GM18499 (cell line): ENCODE measurements around the gene FAM110D.

ENCODE experiments used
- ATAC-seq: cut with Tn5 transposase; IDR thresholded peaks from one replicate; pipeline ENCODE4 v1.9.1; 2021; ENCODE audit warnings: moderate number of reproducible peaks; ENCODE audit not compliant: insufficient read depth, unreplicated experiment

FAM110D gene

DNA sequence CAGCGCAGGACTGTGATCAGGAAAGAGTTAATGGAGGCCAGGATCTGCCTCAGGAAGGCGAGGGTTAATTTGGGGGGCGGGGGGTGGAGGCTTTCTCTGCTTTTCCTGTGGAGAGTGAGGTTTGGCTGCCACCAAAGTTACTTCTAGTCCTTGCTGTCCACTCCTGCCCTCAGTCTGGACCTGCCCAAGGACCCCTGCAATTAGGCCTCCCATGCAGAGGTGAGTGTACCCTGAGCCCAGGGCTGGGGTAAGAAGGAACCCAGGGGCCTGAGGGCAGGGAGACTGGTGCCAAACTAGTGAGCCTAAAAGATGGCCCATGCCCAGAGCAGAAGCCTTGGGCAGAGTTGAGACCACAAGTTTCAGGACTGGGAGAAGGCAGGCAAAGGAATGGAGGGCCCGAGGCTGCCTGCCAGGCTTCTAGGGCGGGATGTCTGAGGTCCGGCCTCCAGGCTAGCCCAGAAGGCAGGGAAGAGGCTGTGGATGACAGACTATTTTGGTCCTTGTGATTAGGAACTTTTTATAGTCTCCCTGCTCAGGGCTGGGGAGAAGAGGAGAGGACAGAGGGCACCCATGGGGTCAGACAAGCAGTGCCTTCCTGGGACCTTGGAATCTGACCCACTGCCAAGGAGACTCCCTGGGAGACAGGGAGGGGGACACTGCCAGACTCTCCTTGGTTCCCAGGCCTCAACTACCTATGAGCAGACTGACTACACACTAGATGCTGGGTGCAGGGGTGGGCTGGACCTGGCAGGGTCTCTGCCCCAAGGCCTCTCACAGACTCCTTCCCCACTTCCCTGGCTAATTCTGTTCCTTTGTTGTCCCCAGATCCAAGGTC, at the start of gene FAM110D:
FAM110D (plus strand) TSS at position 172 of the 835 bp plus-strand sequence. CDS start 2,213 bp downstream, outside the sequence.
- no peak for ATAC-seq

DNA sequence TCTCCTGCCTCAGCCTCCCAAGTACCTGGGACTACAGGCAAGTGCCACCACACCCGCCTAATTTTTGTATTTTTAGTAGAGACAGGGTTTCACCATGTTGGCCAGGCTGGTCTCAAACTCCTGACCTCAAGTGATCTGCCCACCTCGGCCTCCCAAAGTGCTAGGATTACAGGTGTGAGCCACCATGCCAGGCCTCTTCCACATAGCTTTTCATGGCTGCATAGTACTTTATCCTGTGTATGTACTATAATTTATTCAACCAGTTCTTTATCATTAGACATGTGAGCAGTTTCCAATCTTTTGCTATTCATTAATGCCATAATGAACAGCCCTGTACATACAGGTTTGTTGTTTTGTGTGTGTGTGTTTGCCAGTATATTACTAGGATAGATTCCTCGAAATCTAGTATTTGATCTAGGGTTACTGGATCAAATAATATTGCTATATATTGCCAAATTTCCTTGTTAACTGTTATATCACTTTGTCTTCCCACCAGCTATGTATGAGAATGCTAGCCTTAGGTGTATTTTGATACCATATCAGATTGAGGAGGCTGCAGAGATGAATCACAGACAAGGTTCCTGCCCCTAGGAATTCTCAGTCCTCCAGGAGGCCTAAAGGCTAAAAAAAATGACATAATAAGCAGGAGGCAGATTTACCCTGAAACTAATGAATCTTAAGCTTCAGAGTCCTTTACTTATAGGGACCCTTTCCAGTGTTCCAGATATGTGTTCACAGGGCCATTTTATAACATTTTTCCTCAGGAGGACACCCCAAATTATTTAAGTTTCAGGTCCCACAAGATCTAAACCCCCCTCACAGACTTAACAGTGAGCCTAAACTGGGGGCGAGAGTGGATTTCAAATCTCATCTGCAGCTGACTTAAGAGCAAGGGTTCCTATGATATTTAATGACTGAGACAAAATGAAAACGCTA, 49.4 kb upstream of the FAM110D start:
- no peak for ATAC-seq

DNA sequence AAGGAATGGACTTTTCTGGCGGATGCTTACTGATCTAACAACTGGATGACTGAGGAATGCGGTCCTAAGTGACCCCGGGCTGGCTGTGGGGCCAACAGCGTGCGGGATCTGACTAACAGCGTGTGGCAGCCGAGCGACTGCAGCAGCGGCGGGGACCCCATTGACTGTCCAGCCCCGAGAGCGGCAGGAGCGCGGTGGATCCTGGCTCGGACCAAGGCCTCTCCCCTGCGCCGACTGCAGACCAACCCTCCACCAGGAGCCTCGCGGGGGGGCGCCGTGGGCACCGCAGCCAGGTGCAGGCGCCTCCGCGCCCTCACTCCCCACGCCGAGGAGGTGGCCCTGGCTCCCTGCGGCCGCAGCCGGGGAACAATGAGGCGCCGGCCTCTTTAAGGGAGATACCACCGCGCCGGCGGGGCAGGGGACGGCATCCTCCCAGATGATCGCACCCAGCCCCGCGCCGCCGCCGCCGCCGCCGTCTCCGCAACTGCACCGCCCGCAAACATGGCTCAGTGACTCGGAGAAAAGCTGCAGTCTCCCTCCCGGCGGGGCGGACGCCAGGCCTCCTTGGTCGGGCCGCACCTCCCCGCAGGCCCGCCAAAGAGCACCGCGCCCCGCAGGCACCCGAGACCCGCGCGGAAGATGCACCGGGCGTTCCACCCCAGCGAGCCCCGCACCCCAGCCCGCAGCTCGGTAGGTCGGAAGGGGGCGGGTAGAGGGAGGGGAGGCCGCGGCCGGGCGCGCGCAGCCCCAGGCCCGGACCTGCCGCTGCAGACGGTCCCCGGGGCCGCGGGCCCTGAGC, 47.9 kb upstream of the FAM110D start:
- ATAC-seq, result no peak

DNA sequence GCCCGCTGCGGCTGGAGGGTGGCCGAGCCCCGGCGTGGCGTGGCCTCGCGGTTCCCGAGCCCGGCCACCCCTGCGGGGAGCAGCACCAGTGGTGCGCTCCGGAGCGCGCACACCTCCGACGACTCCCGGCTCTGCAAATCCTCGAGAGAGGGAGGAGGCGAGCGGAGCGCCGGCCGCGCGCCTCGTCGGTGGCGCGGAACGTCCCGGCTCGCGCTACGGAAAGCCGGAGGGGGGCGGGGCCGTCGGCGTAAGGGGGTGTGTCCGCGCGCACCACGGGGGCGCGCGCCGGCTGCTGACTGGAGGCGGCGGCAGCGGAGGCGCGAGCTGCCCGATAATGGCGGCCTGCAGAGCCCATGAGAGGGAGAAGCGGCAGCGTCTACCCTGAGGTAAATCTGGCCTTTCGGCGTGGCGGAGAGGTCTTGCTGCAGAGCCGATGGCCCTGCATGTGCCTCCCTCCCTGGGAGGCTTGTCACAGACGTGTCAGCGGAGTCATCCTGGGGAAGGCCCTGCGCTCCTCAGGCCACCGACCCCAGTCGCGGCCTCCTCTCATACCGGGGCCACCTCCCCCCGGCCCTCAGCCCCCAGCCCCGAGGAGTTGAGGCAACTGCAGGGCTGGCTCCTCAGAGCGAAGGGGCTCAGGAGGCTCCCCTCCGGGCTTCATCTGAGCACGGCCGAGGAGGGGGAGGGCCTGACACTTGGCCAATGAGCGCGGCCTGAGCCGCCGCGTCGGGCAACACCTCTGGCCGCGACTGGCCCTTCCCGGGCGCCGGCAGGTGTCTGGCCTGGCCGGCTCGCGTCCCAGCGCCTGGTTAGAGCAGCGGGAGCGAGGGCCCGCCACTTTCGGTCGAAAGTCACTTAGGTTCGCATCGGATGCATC, 47.1 kb upstream of the FAM110D start, which contains the start of gene PDIK1L:
PDIK1L (plus strand) TSS at position 295 of the 877 bp plus-strand sequence. CDS start 2,485 bp downstream, outside the sequence.
- no peak for ATAC-seq

DNA sequence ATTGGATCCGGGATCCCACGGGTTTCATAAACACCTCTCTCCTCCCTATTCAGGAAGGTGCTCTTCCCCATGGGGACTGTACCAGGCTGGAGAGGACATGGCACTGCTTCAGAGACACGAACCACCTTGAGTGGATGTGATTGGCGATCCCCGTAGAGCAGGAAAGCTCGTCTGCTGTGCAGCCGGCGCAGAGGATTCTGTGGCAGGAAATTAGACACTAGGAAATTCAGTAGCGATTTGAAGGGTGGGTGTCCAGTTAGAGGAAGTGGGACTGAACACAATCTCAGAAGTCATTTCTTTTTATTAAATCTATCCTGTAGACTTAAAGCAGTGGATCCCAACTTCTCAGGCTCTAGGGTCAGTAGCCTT, 46.5 kb upstream of the FAM110D start:
- no peak for ATAC-seq

DNA sequence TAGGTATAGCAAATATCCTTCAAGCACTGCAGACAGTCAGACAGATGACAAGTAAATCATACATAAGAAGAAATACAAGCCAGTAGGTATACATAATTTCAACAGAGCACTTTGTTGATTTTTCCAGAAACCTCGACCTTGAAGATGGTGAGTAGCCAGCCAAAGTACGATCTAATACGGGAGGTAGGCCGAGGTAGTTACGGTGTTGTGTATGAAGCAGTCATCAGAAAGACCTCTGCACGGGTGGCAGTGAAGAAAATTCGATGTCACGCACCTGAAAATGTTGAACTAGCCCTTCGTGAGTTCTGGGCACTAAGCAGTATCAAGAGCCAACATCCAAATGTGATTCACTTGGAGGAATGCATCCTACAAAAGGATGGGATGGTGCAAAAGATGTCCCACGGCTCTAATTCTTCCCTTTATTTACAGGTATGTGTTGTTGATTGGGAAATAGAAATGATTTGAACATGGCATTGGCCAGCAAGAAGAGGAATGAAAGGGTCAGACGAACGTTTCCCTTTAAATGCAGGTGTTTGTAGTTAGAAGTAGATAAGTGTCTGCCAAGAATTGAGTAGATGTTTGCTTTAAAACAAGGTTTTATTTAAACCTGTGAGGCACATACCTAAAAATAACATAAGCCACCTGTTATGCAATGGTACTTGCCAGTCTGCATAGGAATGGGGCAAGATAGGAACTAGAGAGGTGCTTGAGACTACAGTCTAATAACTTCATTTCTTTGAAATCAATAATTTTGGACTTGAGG, 44.5 kb upstream of the FAM110D start:
- no peak for ATAC-seq

DNA sequence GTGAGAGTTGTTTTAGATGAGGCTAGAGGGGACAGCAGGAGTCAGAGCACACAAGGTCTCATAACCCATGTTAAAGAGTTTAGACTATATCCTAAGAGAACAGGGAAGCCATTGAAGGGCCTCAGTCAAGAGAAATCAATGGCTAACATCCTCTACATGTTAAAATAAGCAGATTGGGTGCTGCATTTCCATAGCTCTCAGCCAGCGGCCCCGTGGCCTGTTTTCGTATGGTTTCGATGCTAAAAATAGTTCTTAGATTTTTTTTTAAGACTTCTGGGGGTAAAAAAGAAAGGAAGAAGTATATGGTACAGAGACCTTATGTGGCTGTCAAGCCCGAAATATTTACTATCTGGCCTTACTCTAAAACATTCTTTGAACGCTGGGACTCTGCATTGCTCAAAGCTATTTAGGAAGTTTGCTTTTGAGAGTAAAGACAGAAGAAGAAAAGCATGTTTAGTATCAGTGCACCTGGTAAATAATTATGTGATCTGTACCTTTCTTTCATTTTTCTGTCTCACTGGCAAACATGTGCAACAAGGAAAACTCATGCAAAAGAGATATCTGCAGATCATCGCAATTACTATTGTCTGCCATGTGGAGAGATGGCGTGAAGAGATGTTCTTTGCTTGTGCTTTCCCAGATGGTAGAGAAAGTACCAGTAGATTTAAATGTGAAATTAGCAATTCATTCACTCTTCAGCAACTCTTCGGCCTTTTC, 38.8 kb upstream of the FAM110D start:
- no peak for ATAC-seq

DNA sequence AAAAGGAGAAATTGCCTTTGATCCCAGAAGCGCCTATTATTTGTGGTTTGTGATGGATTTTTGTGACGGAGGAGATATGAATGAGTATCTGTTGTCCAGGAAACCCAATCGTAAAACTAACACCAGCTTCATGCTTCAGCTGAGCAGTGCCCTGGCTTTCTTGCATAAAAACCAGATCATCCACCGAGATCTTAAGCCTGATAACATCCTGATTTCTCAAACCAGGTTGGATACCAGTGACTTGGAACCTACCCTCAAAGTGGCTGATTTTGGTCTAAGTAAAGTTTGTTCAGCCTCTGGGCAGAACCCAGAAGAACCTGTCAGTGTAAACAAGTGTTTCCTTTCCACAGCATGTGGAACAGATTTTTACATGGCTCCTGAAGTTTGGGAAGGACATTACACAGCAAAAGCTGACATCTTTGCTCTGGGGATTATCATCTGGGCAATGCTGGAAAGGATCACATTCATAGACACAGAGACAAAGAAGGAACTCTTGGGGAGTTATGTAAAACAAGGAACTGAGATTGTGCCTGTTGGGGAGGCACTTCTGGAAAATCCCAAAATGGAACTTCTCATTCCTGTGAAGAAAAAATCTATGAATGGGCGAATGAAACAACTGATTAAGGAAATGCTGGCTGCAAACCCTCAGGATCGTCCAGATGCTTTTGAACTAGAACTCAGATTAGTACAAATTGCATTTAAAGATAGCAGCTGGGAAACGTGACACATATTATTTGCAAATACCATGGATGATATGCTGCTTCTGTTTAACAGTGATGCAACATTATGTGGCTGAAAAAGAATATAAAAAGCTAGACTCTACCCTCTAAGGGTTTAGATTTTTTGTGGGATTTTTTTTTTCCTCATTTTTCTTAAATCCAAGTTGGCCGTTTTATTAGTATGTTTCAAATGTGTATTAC, 36.8 kb upstream of the FAM110D start:
- no peak for ATAC-seq

DNA sequence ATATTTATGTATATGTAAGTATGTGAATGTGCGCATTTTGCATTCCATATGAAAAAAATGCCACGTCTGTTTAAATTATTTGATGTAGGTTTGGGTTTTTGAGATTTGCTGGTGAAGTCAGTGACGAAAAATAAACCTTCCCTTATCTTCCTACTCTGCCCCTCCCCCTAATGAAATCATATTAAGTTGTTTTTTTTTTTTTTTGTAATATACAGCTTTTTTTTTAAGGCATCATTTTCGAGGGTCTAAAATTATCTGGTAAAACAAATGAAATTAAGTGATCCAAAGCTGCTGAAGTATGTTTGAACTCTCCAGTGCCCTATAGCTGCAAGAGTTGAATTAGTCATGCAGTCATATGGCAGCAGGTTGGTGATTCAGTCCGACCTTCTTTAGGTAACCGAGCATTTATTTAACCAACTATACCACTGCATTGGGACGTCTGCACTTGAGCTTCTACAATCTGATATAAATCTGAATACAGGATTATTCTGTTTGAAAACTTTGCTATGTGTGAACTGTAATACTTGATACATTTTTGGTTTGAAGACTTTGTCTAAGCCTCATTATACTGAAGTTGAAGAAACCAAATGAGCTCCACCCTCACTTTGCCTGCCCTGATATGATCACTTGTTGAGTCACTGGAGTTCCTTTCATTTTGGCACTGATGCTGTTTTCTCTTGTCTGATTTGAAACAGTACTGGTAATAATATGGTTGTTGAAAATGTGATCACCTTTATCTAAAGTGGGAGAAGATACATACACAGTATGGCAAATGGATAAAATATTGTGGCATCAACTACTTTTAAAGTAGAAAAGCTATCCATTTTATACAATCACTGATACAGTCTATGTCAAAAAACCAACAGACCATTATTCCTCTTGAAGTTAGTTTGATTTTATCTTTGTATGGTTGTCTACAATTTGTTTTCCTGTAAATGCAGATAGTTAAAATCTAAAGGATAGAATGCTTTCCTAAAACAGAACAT, 35.6 kb upstream of the FAM110D start:
- ATAC-seq, result no peak

DNA sequence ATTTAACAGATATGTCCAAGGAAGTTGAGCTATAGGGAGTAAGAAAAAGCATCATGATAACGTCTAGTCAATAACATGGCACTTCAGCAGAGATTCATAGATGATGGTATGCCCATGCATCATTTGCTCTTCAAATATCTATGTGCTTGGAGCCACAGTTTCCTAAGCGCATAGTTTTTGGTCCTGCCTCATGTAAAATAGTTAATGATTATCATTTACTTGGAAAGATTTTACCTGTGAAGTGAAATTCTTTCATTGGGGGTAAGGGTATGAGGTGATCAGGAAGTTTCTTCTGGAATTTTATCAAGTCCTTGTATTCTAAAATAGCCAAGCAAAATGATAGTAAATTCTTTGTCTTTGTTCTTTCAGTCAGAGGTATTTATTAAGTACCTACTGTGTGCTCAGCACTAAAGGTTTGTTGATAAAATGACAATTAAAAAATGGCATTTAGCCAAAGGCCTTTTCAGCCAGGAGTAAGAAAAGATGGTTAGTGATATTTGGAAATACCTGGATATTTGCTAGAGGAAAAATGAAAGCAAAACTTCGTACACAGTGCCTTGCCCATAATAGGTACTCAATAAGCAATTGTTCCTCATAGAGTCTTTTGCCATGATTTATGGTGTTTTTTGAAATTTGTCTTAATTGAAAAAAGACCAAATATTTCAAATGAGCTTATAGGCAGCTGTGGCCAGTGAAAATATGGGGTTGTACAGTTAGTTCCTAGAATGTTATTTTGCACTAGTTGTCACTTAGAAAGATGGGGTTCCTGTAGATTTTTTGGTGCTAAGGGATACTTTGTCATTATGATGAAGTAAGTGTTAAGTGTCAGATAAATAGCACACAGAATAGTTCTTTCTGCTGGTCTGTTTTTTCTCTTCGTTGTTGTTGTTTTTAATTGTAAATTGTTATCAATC, 34.2 kb upstream of the FAM110D start:
- no peak for ATAC-seq

DNA sequence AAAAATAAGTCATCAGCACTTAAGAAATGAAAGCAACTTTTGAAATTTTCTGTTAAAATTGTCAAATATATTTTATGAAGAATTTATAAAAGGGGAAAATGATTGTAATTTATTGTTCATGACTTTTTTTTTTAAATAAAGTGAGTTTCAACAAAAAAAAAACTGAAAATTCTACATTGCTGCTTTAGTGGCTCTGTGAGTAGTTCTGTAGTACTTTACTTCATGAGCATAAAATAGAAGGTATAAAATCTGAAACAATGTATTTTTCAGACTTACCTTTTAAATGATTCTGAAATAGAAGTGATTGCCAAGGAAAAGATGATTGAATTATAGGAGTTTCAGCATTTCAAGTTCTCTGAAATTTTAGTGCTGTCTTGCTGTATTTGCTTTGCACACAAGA, 33.5 kb upstream of the FAM110D start:
- no peak for ATAC-seq

DNA sequence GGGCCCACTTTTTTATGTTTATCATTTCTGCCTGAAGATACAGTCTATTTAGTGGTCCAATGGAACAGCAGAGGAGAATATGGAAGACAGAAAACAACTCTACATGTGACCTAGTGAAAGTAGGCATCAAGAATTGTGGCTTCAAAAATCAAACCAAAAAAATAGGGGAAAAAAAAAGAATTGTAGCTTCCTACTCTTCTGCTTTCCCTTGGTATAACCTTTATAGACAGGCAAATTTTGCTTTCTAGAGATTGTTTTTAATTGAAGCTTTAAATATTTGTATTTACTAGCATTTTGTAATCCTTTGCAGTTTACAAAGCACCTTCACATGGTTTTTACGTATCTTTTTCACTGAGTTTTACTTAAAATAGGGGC, 32.9 kb upstream of the FAM110D start:
- no peak for ATAC-seq

DNA sequence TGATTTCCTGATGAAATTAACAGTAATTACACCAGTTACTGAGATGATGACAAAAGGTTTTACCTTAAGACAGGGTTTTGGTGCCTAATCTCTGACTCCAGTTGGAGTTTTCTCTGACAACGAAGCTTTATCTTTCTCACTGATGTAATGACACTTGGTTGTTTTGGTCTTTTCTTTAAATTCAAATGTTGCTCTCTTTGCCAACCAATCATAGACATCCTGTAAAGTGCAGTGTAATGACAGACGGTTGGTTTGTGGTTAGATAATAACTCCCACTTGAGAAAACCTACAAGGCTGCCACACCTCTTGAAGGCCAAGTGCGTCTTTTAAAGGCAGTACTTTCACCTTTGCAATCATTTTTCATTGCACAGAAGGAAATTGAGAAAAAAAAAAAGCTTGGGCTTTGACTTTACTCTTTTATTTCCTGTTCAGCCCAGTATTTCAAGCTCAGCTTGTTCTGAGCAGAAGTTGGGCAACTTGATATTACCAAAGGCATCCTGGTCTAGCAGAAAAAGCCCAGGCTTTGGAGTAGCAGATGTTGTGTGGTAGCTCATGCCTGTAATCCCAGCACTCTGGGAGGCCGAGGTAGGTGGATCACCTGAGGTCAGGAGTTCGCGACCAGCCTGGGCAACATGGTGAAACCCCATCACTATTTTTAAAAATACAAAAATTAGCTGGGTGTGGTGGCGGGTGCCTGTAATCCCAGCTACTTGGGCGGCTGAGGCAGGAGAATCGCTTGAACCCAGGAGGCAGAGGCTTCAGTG, 32.4 kb upstream of the FAM110D start:
- no peak for ATAC-seq
